Vagina (tissue), 2 donors: Measurements from ENCODE around the gene INSRR.

Experiments used
- CTCF ChIP-seq, 3 experiments: fragments of 450-650 bp in 2 of 3; fragments of 200-600 bp in 1 of 3; sonication (generic) in 1 of 3; IDR thresholded peaks; one replicate each; pipeline ENCODE4 v1.5.1; 2017 to 2019; ENCODE audit warnings: antibody characterized with exemption in 3 of 3, mild to moderate bottlenecking in 2 of 3, moderate library complexity in 2 of 3
- POLR2A ChIP-seq, 2 donors: fragments of 450-650 bp; IDR thresholded peaks; one replicate each; pipeline ENCODE4 v1.6.1; 2017; ENCODE audit warnings: antibody characterized with exemption in 2 of 2, mild to moderate bottlenecking in 2 of 2, moderate library complexity in 2 of 2

- TF ChIP-seq POLR2A (IDR thresholded peaks at IDR 0.05): no peak
- no peak for TF ChIP-seq CTCF (IDR thresholded peaks at IDR 0.05)
These were observed 10.5 kb upstream of the INSRR start for GRCh38 chr1:156869455-156869854.
